Right atrium auricular region (tissue), 2 donors: ENCODE measurements around the gene LMBR1. TPM values are rescaled to one million over a fixed set of nuclear protein-coding genes. Genes with fewer than 3 reads are reported as not detected.
"Not testable (repeated sequence)": the region's sequence is repeated elsewhere in the genome, so short reads cannot be mapped to it uniquely, and the experiment has no call there.

Experiments
- DNase-seq: peaks from one replicate; pipeline ENCODE4 v3.0.0-alpha.2; 2019; ENCODE audit warnings: low spot score
- H3K27ac ChIP-seq, 2 donors: fragments of 200-600 bp; sonication (generic); 1 replicate in 1 of 2; 2 replicates in 1 of 2; pipeline ENCODE4 v1.5.1; 2016 to 2019
- H3K27me3 ChIP-seq, 2 donors: fragments of 200-600 bp; sonication (generic); one replicate each; pipeline versions ENCODE4 v1.5.1 to v1.6.0; 2017 to 2019
- H3K36me3 ChIP-seq: fragments of 200-600 bp; sonication (generic); one replicate; pipeline ENCODE4 v1.5.1; 2016
- H3K4me1 ChIP-seq, 2 donors: fragments of 200-600 bp; sonication (generic); one replicate each; pipeline versions ENCODE4 v1.5.1 to v1.6.0; 2017 to 2019
- H3K4me3 ChIP-seq, 2 donors: fragments of 200-600 bp; sonication (generic); 1 replicate in 1 of 2; 2 replicates in 1 of 2; pipeline ENCODE4 v1.5.1; 2017 to 2019; ENCODE audit warnings: mild to moderate bottlenecking in 1 of 2, moderate library complexity in 1 of 2
- H3K9me3 ChIP-seq, 2 donors: fragments of 200-600 bp; sonication (generic); one replicate each; pipeline ENCODE4 v1.5.1; 2019
- total RNA-seq, 2 donors: library from RNA; depleted of rRNA; stranded (reverse); fragments of >200 nt; gene quantifications; one replicate each; pipeline ENCODE4 v1.1.0, GENCODE V29; 2016
- TF ChIP-seq, protein P1 (sequence below), 2 donors: fragments of 200-600 bp; sonication (generic); IDR thresholded peaks; one replicate each; pipeline ENCODE4 v1.5.1; 2019; ENCODE audit warnings: antibody characterized with exemption in 2 of 2

Gene LMBR1
- total RNA-seq, 2 donors from 2014 or later: 32.4 to 33.7 TPM

DNA sequence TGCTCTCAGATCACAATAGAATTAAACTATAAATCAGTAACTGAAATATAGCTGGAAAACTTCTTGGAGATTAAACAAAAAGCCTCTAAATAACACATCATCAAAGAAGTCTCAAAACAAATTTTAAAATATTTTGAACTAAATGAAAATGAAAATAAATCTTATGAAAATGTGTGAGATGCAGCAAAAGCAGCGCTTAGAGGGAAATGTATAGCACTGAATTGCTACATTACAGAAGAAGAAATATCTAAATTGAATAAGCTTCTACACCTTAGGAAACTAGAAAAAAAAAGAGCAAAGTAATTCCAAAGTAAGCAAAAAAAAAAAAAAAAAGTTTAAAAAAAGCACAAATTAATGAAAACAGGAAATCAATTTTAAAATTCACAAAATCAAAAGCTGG lies 35.2 kb downstream of the LMBR1 start:
- TF ChIP-seq, protein P1, sequence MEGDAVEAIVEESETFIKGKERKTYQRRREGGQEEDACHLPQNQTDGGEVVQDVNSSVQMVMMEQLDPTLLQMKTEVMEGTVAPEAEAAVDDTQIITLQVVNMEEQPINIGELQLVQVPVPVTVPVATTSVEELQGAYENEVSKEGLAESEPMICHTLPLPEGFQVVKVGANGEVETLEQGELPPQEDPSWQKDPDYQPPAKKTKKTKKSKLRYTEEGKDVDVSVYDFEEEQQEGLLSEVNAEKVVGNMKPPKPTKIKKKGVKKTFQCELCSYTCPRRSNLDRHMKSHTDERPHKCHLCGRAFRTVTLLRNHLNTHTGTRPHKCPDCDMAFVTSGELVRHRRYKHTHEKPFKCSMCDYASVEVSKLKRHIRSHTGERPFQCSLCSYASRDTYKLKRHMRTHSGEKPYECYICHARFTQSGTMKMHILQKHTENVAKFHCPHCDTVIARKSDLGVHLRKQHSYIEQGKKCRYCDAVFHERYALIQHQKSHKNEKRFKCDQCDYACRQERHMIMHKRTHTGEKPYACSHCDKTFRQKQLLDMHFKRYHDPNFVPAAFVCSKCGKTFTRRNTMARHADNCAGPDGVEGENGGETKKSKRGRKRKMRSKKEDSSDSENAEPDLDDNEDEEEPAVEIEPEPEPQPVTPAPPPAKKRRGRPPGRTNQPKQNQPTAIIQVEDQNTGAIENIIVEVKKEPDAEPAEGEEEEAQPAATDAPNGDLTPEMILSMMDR (IDR thresholded peaks at IDR 0.05): no peak
- no peak for DNase-seq
- H3K9me3 ChIP-seq: peaks cover 6 to 18% of the 10 kb centered on the region in 2 donors

DNA sequence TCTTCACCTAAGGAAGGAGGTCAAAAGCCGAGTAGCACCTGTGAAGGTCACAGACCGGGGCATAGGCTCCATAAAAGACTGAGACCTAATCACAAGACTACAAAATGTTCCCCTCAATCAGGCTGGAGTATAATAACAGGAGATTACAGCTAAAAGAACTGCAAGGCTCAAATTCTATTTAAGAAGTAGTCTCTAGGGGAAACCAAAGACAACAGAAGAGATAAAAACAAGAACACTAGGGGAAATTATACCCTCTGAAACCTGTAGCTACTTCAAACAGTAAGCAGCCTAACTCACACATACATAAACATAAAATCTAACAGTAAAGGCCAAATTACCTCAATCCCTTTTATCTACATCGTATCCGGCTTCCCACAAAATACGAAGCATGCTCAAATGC lies 38.3 kb downstream of the LMBR1 start:
- Histone ChIP-seq H3K27me3 (no peaks in the 10 kb centered on the region), H3K4me1 (no peaks in the 10 kb centered on the region), H3K36me3 (no peaks in the 10 kb centered on the region), H3K27ac (no peak overlapping the region), H3K9me3 (peaks cover 6 to 18% of the 10 kb centered on the region in 2 donors), H3K4me3 (no peak overlapping the region)
- TF ChIP-seq, protein P1 (IDR thresholded peaks at IDR 0.05): no peak
- DNase-seq: no peak

More for the DNA sequence above, 35.2 kb downstream of the LMBR1 start:
- H3K36me3 ChIP-seq: peaks cover 13% of the 10 kb centered on the region
- no peaks in the 10 kb centered on the region for H3K27me3 ChIP-seq
- no peaks in the 10 kb centered on the region for H3K4me1 ChIP-seq
- no peak overlapping the region for H3K4me3 ChIP-seq
- H3K27ac ChIP-seq: no peak overlapping the region

DNA sequence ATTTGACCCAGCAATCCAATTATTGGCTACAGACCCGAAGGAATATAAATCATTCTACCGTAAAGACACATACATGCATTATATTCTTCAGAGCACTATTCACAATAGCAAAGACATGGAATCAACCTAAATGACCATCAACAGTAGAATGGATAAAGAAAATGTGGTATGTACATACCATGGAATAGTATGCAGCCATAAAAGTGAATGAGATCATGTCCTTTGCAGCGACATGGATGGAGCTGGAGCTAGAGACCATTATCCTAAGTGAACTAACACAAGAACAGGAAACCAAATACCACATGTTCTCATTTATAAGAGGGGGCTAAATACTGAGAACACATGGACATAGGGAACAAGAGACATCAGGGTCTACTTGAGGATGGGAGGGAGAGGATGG lies 44.0 kb downstream of the LMBR1 start:
- H3K27me3 ChIP-seq: no peaks in the 10 kb centered on the region

DNA sequence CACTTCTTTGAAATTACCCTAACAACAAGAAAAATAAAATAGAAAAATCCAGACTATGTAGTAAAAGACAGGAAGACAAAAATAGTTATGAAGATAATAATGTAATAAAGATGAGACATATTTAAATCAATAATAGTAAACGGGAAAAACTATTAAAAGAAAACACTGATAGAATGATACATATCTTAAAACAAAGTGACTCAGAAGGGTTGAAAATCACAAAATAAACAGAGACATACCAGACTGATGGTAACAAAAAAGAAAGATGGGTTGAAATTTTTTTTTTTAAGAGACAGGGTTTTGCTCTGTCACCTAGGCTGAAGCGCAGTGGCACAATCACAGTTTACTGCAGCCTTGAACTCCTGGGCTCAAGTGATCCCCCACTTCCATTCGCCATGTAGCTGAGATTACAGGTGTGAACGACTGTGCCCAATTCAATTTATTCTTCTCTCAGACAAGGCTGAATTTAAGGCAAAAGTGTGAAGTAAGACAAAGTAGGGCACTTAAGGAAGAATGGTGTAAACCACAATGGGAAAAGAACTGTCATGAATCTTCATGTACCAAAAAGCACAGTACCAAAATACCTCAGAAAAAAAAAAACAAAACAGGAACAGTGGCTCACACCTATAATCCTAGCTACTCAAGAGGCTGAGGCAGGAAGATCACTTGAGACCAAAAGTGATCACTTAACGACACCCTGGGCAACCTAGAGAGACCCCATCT lies 47.4 kb downstream of the LMBR1 start:
- no peaks in the 10 kb centered on the region for H3K9me3 ChIP-seq
- peaks cover 0 to 15% of the 10 kb centered on the region in 2 donors for H3K4me1 ChIP-seq
- H3K4me3 ChIP-seq: no peak overlapping the region
- DNase-seq: no peak
- no peaks in the 10 kb centered on the region for H3K27me3 ChIP-seq
- H3K27ac ChIP-seq: no peak overlapping the region
- TF ChIP-seq, protein P1 (IDR thresholded peaks at IDR 0.05): no peak
- H3K36me3 ChIP-seq: no peaks in the 10 kb centered on the region

More for the DNA sequence above, 44.0 kb downstream of the LMBR1 start:
- no peaks in the 10 kb centered on the region for H3K9me3 ChIP-seq
- H3K4me3 ChIP-seq: no peak overlapping the region
- DNase-seq: no peak
- no peaks in the 10 kb centered on the region for H3K36me3 ChIP-seq
- no peaks in the 10 kb centered on the region for H3K4me1 ChIP-seq
- TF ChIP-seq, protein P1 (IDR thresholded peaks at IDR 0.05): no peak
- H3K27ac ChIP-seq: no peak overlapping the region

DNA sequence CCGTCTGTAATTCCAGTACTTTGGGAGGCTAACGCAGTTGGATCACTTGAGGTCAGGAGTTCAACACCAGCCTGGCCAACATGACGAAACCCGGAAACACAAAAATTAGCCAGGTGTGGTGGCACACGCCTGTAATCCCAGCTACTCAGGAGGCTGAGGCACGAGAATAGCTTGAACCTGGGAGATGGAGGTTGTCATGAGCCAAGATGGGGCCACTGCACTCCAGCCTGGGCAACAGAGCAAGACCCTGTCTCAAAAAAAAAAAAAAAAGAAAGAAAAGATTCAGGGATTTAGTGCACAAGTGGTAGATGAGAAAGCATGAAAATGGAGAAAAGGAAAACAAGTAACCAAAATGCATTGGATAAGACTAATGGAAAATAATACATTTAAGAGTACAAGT lies 49.4 kb downstream of the LMBR1 start:
- H3K36me3 ChIP-seq, H3K4me3 ChIP-seq, H3K27me3 ChIP-seq, DNase-seq, H3K27ac ChIP-seq, H3K9me3 ChIP-seq: not testable (repeated sequence)
- peaks cover 0 to 15% of the 10 kb centered on the region in 2 donors for H3K4me1 ChIP-seq

DNA sequence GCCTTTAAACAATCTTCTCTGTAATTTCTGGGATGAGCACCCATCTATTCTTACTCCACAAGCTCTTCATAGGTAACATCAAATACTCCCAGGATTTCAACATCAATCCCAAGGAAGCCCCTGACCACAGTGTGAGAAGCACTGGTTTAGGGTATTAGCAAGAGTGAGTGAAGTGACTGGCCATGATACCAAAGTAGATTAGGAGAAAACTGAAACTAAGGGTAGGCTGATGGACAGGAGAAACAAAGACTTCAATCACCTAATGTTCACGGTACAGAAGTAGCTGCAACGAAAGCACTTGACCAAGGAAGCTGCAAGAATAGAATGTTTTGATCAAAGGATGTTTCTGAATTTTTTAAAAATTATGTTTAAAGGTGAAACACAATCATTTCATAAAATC lies 49.8 kb downstream of the LMBR1 start:
- Histone ChIP-seq H3K27ac (no peak overlapping the region), H3K36me3 (no peaks in the 10 kb centered on the region), H3K4me3 (no peak overlapping the region), H3K9me3 (no peaks in the 10 kb centered on the region), H3K27me3 (no peaks in the 10 kb centered on the region), H3K4me1 (peaks cover 0 to 15% of the 10 kb centered on the region in 2 donors)
- no peak for DNase-seq
- TF ChIP-seq, protein P1 (IDR thresholded peaks at IDR 0.05): no peak
